ENCODE data around the gene TSPAN16. TPM values are rescaled to one million over a fixed set of nuclear protein-coding genes. Genes with fewer than 3 reads are reported as not detected.

The TSPAN16 gene
- total and polyA plus RNA-seq, 2 donors from 2014 or later = not detected

DNA sequence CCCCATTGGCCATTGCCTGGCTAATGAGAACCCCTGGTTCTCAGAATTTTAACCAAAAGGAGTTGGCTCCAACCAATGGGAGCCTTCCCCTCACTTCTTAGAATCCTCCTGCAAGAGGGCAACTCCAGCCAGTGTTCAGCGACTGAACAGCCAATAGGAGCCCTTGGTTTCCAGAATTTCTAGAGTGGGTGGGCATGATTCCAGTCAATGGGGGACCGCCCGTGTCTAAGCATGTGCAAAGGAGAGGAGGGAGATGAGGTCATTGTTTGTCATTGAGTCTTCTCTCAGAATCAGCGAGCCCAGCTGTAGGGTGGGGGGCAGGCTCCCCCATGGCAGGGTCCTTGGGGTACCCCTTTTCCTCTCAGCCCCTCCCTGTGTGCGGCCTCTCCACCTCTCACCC lies 69.0 kb downstream of the TSPAN16 start:
- no peaks in the 10 kb centered on the region for H3K36me3 ChIP-seq (ENCODE audit: control insufficient read depth in 2 of 3, insufficient read depth in 3 of 3, low read length in 3 of 3)
- no peak overlapping the region for H3K9ac ChIP-seq (ENCODE audit: low read length in 3 of 3)
- H3K9me3 ChIP-seq (ENCODE audit: control insufficient read depth in 2 of 3, insufficient read depth in 1 of 3, low read length in 3 of 3) = no peaks in the 10 kb centered on the region
- H3K27me3 ChIP-seq (ENCODE audit: control insufficient read depth, insufficient read depth, low read length) = no peaks in the 10 kb centered on the region
- TF ChIP-seq, protein P1, sequence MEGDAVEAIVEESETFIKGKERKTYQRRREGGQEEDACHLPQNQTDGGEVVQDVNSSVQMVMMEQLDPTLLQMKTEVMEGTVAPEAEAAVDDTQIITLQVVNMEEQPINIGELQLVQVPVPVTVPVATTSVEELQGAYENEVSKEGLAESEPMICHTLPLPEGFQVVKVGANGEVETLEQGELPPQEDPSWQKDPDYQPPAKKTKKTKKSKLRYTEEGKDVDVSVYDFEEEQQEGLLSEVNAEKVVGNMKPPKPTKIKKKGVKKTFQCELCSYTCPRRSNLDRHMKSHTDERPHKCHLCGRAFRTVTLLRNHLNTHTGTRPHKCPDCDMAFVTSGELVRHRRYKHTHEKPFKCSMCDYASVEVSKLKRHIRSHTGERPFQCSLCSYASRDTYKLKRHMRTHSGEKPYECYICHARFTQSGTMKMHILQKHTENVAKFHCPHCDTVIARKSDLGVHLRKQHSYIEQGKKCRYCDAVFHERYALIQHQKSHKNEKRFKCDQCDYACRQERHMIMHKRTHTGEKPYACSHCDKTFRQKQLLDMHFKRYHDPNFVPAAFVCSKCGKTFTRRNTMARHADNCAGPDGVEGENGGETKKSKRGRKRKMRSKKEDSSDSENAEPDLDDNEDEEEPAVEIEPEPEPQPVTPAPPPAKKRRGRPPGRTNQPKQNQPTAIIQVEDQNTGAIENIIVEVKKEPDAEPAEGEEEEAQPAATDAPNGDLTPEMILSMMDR (IDR thresholded peaks at IDR 0.05; ENCODE audit: borderline replicate concordance, extremely low read depth, insufficient read depth) = no peak
- H3K4me1 ChIP-seq (ENCODE audit: control insufficient read depth in 2 of 3, insufficient read depth in 2 of 3, low read depth in 1 of 3, low read length in 3 of 3) = no peaks in the 10 kb centered on the region
- no peak overlapping the region for H3K4me3 ChIP-seq (ENCODE audit: low read length in 3 of 3)
- FAIRE-seq (no peak), DNase-seq (no peak)
- no peak overlapping the region for H3K27ac ChIP-seq (ENCODE audit: low read depth in 2 of 2, low read length in 2 of 2)
- intact Hi-C loops (cut with DNase I) = no loop called here

Other genes with a start within 250 kb of the TSPAN16 start
- 42.4 TPM for gene LDLR, start 206.7 kb upstream of the TSPAN16 start, total RNA-seq
- 17.6 TPM for gene LDLR, start 206.7 kb upstream of the TSPAN16 start, polyA plus RNA-seq (ENCODE audit: insufficient read depth, low read depth, low replicate concordance)
- gene SPC24, start 140.4 kb upstream of the TSPAN16 start, total RNA-seq = 1.7 TPM
- gene SPC24, start 140.4 kb upstream of the TSPAN16 start, polyA plus RNA-seq (ENCODE audit: insufficient read depth, low read depth, low replicate concordance) = 0.65 TPM
- gene KANK2, start 98.6 kb upstream of the TSPAN16 start, total RNA-seq = 119 TPM
- 37.5 TPM for gene KANK2, start 98.6 kb upstream of the TSPAN16 start, polyA plus RNA-seq (ENCODE audit: insufficient read depth, low read depth, low replicate concordance)
- 1.9 TPM for gene ANGPTL8, start 56.5 kb upstream of the TSPAN16 start, total RNA-seq
- gene ANGPTL8, start 56.5 kb upstream of the TSPAN16 start, polyA plus RNA-seq (ENCODE audit: insufficient read depth, low read depth, low replicate concordance) = 1.3 TPM
- gene DOCK6, start 33.6 kb upstream of the TSPAN16 start, total RNA-seq = 112 TPM
- gene DOCK6, start 33.6 kb upstream of the TSPAN16 start, polyA plus RNA-seq (ENCODE audit: insufficient read depth, low read depth, low replicate concordance) = 45.8 TPM
- 80.4 TPM for gene RAB3D, start 43.5 kb downstream of the TSPAN16 start, total RNA-seq
- gene RAB3D, start 43.5 kb downstream of the TSPAN16 start, polyA plus RNA-seq (ENCODE audit: insufficient read depth, low read depth, low replicate concordance) = 8.3 TPM
- gene TMEM205, start 50.1 kb downstream of the TSPAN16 start, total RNA-seq = 150 TPM
- 417 TPM for gene TMEM205, start 50.1 kb downstream of the TSPAN16 start, polyA plus RNA-seq (ENCODE audit: insufficient read depth, low read depth, low replicate concordance)
- 28.9 TPM for gene CCDC159, start 50.4 kb downstream of the TSPAN16 start, total RNA-seq
- gene CCDC159, start 50.4 kb downstream of the TSPAN16 start, polyA plus RNA-seq (ENCODE audit: insufficient read depth, low read depth, low replicate concordance) = 50.7 TPM
- 22.5 TPM for gene PLPPR2, start 59.3 kb downstream of the TSPAN16 start, total RNA-seq
- gene PLPPR2, start 59.3 kb downstream of the TSPAN16 start, polyA plus RNA-seq (ENCODE audit: insufficient read depth, low read depth, low replicate concordance) = 11.7 TPM
- gene SWSAP1, start 78.5 kb downstream of the TSPAN16 start, total RNA-seq = 4.1 TPM
- gene SWSAP1, start 78.5 kb downstream of the TSPAN16 start, polyA plus RNA-seq (ENCODE audit: insufficient read depth, low read depth, low replicate concordance) = 6.2 TPM
- gene EPOR, start 88.2 kb downstream of the TSPAN16 start, total RNA-seq = 23.6 TPM
- gene EPOR, start 88.2 kb downstream of the TSPAN16 start, polyA plus RNA-seq (ENCODE audit: insufficient read depth, low read depth, low replicate concordance) = 20.4 TPM
- 126 TPM for gene RGL3, start 123.2 kb downstream of the TSPAN16 start, total RNA-seq
- gene RGL3, start 123.2 kb downstream of the TSPAN16 start, polyA plus RNA-seq (ENCODE audit: insufficient read depth, low read depth, low replicate concordance) = 56.9 TPM
- 1.5 TPM for gene ODAD3, start 139.0 kb downstream of the TSPAN16 start, total RNA-seq
- gene ODAD3, start 139.0 kb downstream of the TSPAN16 start, polyA plus RNA-seq (ENCODE audit: insufficient read depth, low read depth, low replicate concordance) = 7.1 TPM
- gene PRKCSH, start 139.5 kb downstream of the TSPAN16 start, total RNA-seq = 278 TPM
- gene PRKCSH, start 139.5 kb downstream of the TSPAN16 start, polyA plus RNA-seq (ENCODE audit: insufficient read depth, low read depth, low replicate concordance) = 182 TPM
- 0.22 TPM for gene ELAVL3, start 184.9 kb downstream of the TSPAN16 start, total RNA-seq
- gene ELAVL3, start 184.9 kb downstream of the TSPAN16 start, polyA plus RNA-seq (ENCODE audit: insufficient read depth, low read depth, low replicate concordance) = not detected
- gene ZNF653, start 209.7 kb downstream of the TSPAN16 start, total RNA-seq = 11.5 TPM
- gene ZNF653, start 209.7 kb downstream of the TSPAN16 start, polyA plus RNA-seq (ENCODE audit: insufficient read depth, low read depth, low replicate concordance) = 10.8 TPM
- 33.8 TPM for gene ECSIT, start 233.0 kb downstream of the TSPAN16 start, total RNA-seq
- gene ECSIT, start 233.0 kb downstream of the TSPAN16 start, polyA plus RNA-seq (ENCODE audit: insufficient read depth, low read depth, low replicate concordance) = 83.4 TPM
- 47.8 TPM for gene CNN1, start 242.7 kb downstream of the TSPAN16 start, total RNA-seq
- gene CNN1, start 242.7 kb downstream of the TSPAN16 start, polyA plus RNA-seq (ENCODE audit: insufficient read depth, low read depth, low replicate concordance) = 42.2 TPM